Hematopoietic multipotent progenitor cell treated with erythropoietin and hydrocortisone succinate and interleukin-3 and kit ligand, for 6 days (in vitro differentiated cells): Measurements from ENCODE around the gene SLC23A3.

Experiments
- DNase-seq: peaks from one replicate; pipeline ENCODE4 v3.0.0-alpha.2; 2015

The SLC23A3 gene

GRCh38 chr2:219169930-219170654, at the start of gene SLC23A3:
Gene SLC23A3, minus strand, starts transcription at chr2:219170029. Its CDS starts 45 bp downstream, at chr2:219169984.
- peak; percentile 0 for DNase-seq

- DNase-seq = peak; percentile 97
Observed at GRCh38 chr2:219218732-219219701, 49.2 kb upstream of the SLC23A3 start, which contains the start of gene ABCB6. Gene ABCB6, minus strand, starts transcription at chr2:219218958. Its CDS starts 285 bp downstream, at chr2:219218673.

DNA sequence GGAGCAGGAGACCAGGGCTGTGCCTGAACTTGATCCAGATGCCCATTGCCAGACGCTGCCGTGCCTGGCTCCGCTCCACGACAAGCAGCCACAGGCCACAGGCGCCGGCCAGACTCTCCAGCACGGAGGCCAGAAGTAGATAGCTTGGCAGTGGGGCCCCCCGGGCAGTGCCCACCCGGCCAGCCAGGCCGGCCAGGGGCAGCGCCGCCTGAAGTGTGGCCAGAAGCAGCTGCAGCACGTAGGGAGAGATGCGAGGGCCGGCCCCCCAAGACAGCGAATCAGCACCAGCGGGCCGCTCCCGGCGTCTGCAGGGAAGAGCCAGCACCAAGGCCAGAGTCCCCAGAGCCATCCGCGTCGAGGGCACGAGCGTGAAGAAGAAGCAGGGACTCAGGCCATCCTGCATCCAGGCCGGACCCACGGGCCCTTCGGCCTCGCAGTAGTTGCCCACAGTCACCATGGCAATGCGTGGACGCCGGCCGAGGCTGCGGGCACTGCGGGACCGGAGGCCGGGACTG, 48.4 kb upstream of the SLC23A3 start:
- peak; percentile 70 for DNase-seq

- no peak for DNase-seq
Observed at GRCh38 chr2:219216535-219216915, 46.7 kb upstream of the SLC23A3 start.

DNA sequence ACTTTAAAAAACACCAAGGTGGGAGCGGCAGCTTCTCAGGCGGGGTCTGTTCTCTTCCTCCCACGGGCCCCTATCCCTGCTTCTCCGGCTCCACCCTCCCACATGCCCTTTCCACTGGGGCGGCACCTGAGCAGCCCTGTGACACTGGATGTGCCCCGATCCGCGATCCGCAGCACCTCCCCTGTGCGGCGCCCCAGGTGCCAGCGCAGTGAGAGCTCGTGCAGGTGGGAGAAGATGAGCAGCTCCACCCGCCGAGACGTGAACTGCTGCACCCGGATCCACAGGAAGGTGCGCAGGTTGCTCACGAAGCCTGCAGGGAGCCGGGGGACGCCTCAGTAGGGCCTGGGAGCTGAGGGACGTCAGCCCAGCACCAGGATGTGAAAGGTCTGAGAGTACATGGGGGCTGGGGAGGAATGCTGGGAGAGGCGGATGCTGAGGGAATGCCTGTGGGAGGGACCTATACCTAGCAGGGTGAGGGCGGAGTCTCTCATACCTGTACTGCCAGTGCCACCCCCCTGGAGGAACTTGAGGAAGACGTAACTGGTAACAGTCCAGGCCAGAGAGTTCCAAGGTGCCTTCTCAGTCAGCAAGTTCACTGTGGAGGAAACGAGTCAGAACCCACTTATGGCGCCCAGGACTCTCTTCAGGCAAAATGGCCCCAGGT, 46.2 kb upstream of the SLC23A3 start:
- DNase-seq = no peak

- no peak for DNase-seq
Observed at GRCh38 chr2:219214786-219215185, 45.0 kb upstream of the SLC23A3 start.

- no peak for DNase-seq
Observed at GRCh38 chr2:219214141-219214540, 44.3 kb upstream of the SLC23A3 start.

DNA sequence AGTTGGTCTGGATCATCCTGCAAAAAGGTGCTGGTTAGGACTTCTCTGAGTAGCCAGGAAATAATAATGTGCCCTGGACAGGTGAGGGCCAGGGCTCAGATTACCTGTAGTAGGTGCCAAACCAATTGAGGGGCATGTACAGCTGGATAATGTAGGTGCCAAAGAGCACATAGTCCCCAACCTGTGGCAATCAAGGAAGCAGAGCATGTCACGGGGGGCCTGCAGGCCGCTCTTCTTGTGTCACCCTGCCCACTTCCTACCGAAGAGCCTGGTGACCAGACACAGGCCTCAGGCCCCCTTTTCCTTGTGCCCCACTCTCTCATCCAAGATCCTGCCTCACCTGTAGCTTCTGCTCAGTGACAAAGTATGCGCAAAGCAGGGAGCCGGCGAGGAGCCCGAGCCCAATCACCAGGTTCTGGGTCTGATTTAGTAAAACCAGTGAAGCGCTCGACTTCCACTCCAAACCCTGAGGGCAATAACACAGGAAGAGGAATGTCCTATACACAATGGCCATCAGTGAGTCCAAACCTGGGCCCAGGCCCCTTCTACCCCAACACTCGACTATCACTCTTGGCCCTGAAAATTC, 43.8 kb upstream of the SLC23A3 start:
- no peak for DNase-seq

DNA sequence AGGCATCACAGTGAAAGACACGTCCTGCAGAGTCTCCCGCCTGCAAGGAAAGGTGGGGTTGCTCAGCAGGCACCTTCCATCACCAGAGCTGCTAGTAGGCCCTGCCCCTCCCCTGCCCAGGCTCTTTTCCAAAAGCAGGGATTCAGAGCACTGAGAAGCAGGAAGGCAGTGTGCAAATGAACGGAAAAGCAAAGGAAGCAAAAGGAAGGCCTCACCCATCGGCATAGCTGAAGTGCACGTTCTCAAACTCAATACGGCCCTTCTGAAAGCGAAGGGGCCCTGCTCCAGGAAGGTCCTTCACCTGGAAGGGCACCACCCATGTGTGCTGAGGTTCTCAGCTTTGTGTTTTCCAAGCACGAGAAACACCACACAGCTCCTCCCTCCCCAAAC, 43.2 kb upstream of the SLC23A3 start:
- no peak for DNase-seq

- no peak for DNase-seq
Observed at GRCh38 chr2:219210886-219211362, 41.1 kb upstream of the SLC23A3 start.

DNA sequence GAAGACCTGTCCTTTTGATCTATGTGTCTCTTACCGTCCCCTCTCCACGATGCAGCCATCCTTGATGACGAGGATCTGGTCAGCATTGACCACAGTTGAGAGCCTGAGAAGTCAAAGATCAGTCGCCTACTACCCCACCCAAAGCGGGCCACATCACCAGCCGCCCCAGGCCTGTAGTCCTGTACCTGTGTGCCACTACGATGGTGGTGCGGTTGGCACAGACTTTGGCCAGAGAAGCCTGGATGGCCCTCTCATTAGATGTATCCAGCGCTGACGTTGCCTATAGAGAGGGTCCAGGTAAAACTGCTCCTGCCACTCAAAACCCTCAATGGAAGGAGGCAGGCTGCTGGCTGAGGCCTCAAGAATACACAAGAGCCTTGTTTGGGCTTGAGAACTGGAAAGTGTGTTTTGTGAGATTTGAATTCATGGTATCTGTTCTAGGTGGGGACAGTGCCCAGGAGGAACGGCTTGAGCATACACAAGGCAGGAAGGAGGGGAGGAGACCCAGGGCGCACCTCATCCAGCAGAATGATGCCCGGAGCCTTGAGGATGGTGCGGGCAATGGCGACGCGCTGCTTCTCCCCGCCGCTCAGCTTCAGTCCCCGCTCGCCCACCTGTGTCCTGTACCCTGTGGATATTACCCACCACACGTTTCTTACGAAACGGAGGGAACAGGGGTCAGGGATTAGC, 40.5 kb upstream of the SLC23A3 start:
- no peak for DNase-seq

GRCh38 chr2:219209236-219210195, 39.7 kb upstream of the SLC23A3 start:
- peak; percentile 49 for DNase-seq

DNA sequence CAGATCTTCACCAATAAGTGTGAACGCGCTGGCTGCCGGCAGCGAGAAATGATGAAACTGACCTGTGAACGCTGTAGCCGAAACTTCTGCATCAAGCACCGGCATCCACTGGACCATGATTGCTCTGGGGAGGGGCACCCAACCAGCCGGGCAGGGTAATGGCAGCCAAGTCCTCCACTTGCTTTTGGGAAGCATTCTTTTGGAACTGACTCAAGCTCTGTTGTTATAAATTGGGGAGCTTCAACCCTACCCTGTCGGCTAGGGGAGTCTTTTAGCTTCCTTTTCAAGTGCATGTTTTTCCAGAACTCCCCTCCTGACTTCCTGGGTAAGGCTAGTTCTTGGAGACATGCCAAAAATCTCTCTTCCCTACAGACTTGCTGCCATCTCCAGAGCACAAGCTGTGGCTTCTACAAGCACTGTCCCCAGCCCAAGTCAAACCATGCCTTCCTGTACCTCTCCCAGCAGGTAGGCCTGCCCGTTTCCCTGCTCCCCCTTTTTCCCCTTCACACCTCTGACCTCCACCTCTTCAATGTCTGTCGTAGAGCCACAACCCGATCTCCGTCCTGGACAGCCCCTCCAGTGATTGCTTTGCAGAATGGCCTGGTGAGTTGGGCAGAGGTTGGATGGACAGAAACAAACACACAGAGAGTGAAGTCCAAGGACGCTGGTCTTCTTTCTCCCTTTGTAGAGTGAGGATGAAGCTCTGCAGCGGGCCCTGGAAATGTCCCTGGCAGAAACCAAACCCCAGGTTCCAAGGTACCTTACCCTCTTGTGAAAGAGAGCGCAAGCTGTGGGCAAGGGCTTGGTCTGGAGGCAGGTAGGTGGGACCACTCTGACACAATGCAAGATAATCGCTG, 38.3 kb upstream of the SLC23A3 start:
- peak; percentile 31 for DNase-seq

GRCh38 chr2:219207134-219207883, 37.5 kb upstream of the SLC23A3 start:
- DNase-seq = no peak

DNA sequence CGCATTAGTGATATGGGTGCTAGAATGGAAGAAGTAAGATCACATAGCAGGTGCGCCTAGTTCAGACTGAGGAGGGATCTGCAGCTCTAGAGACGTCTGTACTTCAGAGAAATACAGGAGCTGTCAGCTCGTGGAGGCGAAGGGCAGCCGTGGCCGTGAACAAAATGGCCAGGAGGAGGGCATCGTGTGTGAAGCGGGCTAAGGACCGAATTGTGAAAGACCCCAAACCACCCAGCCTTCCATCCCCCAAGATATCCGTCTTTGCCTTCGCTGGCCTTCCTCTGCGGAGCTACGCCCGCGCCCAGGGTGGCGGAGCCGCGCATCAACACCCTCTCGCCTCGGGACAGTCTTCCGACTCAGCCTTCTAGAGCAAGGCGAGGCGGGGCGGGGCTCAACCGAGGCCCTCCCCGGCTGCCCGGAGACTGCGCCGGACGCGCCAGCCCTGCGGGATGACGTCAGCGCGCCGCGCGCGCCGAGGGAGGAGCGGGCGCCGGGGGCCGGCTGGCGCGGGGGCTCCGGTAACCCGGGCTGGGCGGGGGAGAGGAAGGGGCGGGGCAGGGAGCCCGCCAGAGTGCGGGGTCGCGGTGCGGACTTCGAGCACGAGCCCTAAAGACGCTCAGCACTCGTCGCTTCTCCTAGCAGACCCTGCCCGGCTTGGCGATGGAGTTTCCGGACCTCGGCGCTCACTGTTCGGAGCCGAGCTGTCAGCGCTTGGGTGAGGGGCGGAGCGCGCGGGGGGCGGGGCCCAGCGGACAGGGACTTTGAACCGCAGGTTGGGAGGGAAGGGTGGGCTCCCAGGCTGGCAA, 36.7 kb upstream of the SLC23A3 start, which contains the start of gene ZFAND2B:
Gene ZFAND2B (plus strand): TSS at position 455 of the 806 bp plus-strand sequence. CDS start 206 bp downstream, at position 661.
- DNase-seq = peak; percentile 97

- no peak for DNase-seq
Observed at GRCh38 chr2:219205981-219206327, 36.1 kb upstream of the SLC23A3 start.

DNA sequence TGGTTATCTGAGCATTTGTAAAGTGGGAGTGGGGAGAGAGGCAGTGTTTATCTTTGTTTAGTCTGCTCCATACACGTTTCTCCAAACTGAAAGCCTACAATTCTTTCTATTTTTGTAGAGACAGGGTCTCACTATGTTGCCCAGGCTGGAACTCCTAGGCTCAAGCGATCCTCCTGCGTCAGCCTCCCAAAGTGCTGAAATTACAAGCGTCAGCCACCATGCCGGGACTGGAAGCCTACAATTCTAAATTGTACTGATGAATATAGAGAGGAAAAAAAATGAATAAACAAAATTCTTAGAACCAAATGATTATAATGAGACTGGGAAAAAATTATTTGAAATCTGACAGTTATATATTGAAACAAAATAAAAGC, 35.3 kb upstream of the SLC23A3 start:
- DNase-seq = peak; percentile 0
